SK-N-SH treated with all-trans-retinoic acid at 6 μM for 48 hours (cell line): ENCODE measurements around the gene AHCTF1.
"Not testable (repeated sequence)": the region's sequence is repeated elsewhere in the genome, so short reads cannot be mapped to it uniquely, and the experiment has no call there.

Source experiments
- ATAC-seq: fragments of 200-7000 bp; cut with Tn5 transposase; 3 replicates; pipeline ENCODE4 v1.9.1; 2020; ENCODE audit warnings: mild to moderate bottlenecking, moderate library complexity
- ARNTL ChIP-seq: fragments of 450-650 bp; formaldehyde crosslinking; IDR thresholded peaks from 2 replicates; pipeline ENCODE4 v1.5.0; 2020; ENCODE audit warnings: low read depth, mild to moderate bottlenecking, moderate library complexity, borderline replicate concordance
- BACH2 ChIP-seq: fragments of 250-450 bp; sonication (Bioruptor Pico); IDR thresholded peaks from 2 replicates; pipeline ENCODE4 v1.9.0; 2021; ENCODE audit warnings: mild to moderate bottlenecking, borderline replicate concordance
- CREB5 ChIP-seq: fragments of 250-450 bp; sonication (Bioruptor Pico); IDR thresholded peaks from 2 replicates; pipeline ENCODE4 v1.5.1; 2020; ENCODE audit warnings: low read depth, mild to moderate bottlenecking, moderate library complexity
- CSDC2 ChIP-seq: fragments of 250-450 bp; sonication (Bioruptor Pico); IDR thresholded peaks from 2 replicates; pipeline ENCODE4 v1.5.0; 2020; ENCODE audit warnings: mild to moderate bottlenecking, moderate library complexity
- ESRRG ChIP-seq: fragments of 250-450 bp; sonication (Bioruptor Pico); IDR thresholded peaks from 2 replicates; pipeline ENCODE4 v1.6.1; 2021; ENCODE audit warnings: mild to moderate bottlenecking
- GLIS3 ChIP-seq: fragments of 250-450 bp; sonication (Bioruptor Pico); IDR thresholded peaks from 2 replicates; pipeline ENCODE4 v1.5.0; 2020; ENCODE audit warnings: mild to moderate bottlenecking, moderate library complexity
- PATZ1 ChIP-seq: fragments of 250-450 bp; sonication (Bioruptor Pico); IDR thresholded peaks from 2 replicates; pipeline ENCODE4 v1.8.0; 2020; ENCODE audit warnings: mild to moderate bottlenecking, moderate library complexity, borderline replicate concordance
- PPARA ChIP-seq: fragments of 250-450 bp; sonication (Bioruptor Pico); IDR thresholded peaks from 2 replicates; pipeline ENCODE4 v1.5.0; 2020; ENCODE audit warnings: mild to moderate bottlenecking, borderline replicate concordance
- RARB ChIP-seq: fragments of 250-450 bp; sonication (Bioruptor Pico); IDR thresholded peaks from 2 replicates; pipeline ENCODE4 v1.8.0; 2021; ENCODE audit warnings: mild to moderate bottlenecking, moderate library complexity
- SNAI2 ChIP-seq: fragments of 250-450 bp; sonication (Bioruptor Pico); IDR thresholded peaks from 2 replicates; pipeline ENCODE4 v1.5.0; 2020; ENCODE audit warnings: mild to moderate bottlenecking, moderate library complexity
- TOX ChIP-seq: fragments of 250-450 bp; sonication (Bioruptor Pico); IDR thresholded peaks from 2 replicates; pipeline ENCODE4 v1.8.0; 2021; ENCODE audit warnings: mild to moderate bottlenecking, moderate library complexity, borderline replicate concordance
- TSHZ2 ChIP-seq: fragments of 250-450 bp; sonication (Bioruptor Pico); IDR thresholded peaks from 2 replicates; pipeline ENCODE4 v1.5.0; 2020; ENCODE audit warnings: mild to moderate bottlenecking, moderate library complexity
- ZC3H10 ChIP-seq: fragments of 250-450 bp; sonication (Bioruptor Pico); IDR thresholded peaks from 2 replicates; pipeline ENCODE4 v1.5.1; 2021; ENCODE audit warnings: mild to moderate bottlenecking, moderate library complexity
- ZFP3 ChIP-seq: fragments of 250-450 bp; sonication (Bioruptor Pico); IDR thresholded peaks from 2 replicates; pipeline ENCODE4 v1.5.0; 2020; ENCODE audit warnings: mild to moderate bottlenecking, moderate library complexity
- ZFP30 ChIP-seq: fragments of 450-650 bp; formaldehyde crosslinking; IDR thresholded peaks from 2 replicates; pipeline ENCODE4 v1.5.0; 2022; ENCODE audit warnings: mild to moderate bottlenecking, moderate library complexity
- ZNF70 ChIP-seq: fragments of 450-650 bp; formaldehyde crosslinking; IDR thresholded peaks from 2 replicates; pipeline ENCODE4 v1.5.0; 2020; ENCODE audit warnings: mild to moderate bottlenecking, moderate library complexity

AHCTF1 gene

GRCh38 chr1:246820666-246821065, 111.1 kb downstream of the AHCTF1 start (continued):
- no peak for TF ChIP-seq PATZ1
- TF ChIP-seq TOX (CRISPR knock-in tag) = no peak
- TF ChIP-seq ZC3H10 (CRISPR knock-in tag) = no peak
- no peak for TF ChIP-seq ZNF70
- no peak for TF ChIP-seq SNAI2 (CRISPR knock-in tag)

- not testable (repeated sequence) for ATAC-seq
Measured at GRCh38 chr1:246817778-246818177, 114.0 kb downstream of the AHCTF1 start.

- TF ChIP-seq CSDC2 (CRISPR knock-in tag) = no peak
- no peak for TF ChIP-seq ESRRG (CRISPR knock-in tag)
- TF ChIP-seq BACH2 (CRISPR knock-in tag) = no peak
- TF ChIP-seq PATZ1 = no peak
- TF ChIP-seq CREB5 (CRISPR knock-in tag) = no peak
- no peak for TF ChIP-seq PPARA (CRISPR knock-in tag)
- TF ChIP-seq ARNTL (CRISPR knock-in tag) = no peak
- ATAC-seq = no peak
Measured at GRCh38 chr1:246815693-246816270, 116.0 kb downstream of the AHCTF1 start.

GRCh38 chr1:246814890-246815289, 116.9 kb downstream of the AHCTF1 start:
- ATAC-seq = no peak
- TF ChIP-seq ZC3H10 (CRISPR knock-in tag) (no peak), BACH2 (CRISPR knock-in tag) (no peak), SNAI2 (CRISPR knock-in tag) (no peak)

- not testable (repeated sequence) for ATAC-seq
Measured at GRCh38 chr1:246813325-246813724, 118.4 kb downstream of the AHCTF1 start.

GRCh38 chr1:246811985-246812384, 119.8 kb downstream of the AHCTF1 start:
- ATAC-seq = no peak
- TF ChIP-seq GLIS3 = no peak
- TF ChIP-seq ZFP30 = no peak
- no peak for TF ChIP-seq PPARA (CRISPR knock-in tag)
- no peak for TF ChIP-seq BACH2 (CRISPR knock-in tag)
- TF ChIP-seq ZFP3 (CRISPR knock-in tag) = no peak
- TF ChIP-seq ARNTL (CRISPR knock-in tag) = no peak
- TF ChIP-seq RARB (CRISPR knock-in tag) = no peak
- no peak for TF ChIP-seq TSHZ2 (CRISPR knock-in tag)
